H1 (cell line): ENCODE measurements around the gene GLE1. TPM values are rescaled to one million over a fixed set of nuclear protein-coding genes. Genes with fewer than 3 reads are reported as not detected.

ENCODE experiments used
- GABPA ChIP-seq: IDR thresholded peaks from 2 replicates; pipeline ENCODE4 v1.6.1; 2011; ENCODE audit warnings: mild to moderate bottlenecking, low read length, moderate library complexity, borderline replicate concordance; ENCODE audit not compliant: insufficient read depth
- NANOG ChIP-seq: IDR thresholded peaks from 2 replicates; pipeline ENCODE4 v1.6.1; 2011; ENCODE audit warnings: low read length, low read depth, mild to moderate bottlenecking, inconsistent platforms; ENCODE audit not compliant: insufficient read depth, poor library complexity, severe bottlenecking
- SIN3A ChIP-seq, 2 experiments: IDR thresholded peaks in 1 of 2; conservative IDR thresholded peaks in 1 of 2; 2 replicates each; pipeline ENCODE4 v1.6.1; 2011 to 2012; ENCODE audit warnings: low read length in 2 of 2, improper control_type of control experiment in 1 of 2, low read depth in 1 of 2, mild to moderate bottlenecking in 1 of 2
- polyA plus RNA-seq, 7 experiments: library from polyadenylated mRNA; depleted of rRNA in 3 of 7; stranded (reverse) in 5 of 7; unstranded in 2 of 7; fragments of >200 nt in 5 of 7; fragments of 200-250 nt in 2 of 7; gene quantifications; 1 replicate in 5 of 7; 2 replicates in 1 of 7; 4 replicates in 1 of 7; pipeline versions ENCODE4 v1.2.1 to v1.2.3, GENCODE V29; 2011 to 2013; ENCODE audit warnings: missing spikeins in 2 of 7, mixed read lengths in 2 of 7
- total RNA-seq: library from RNA; stranded (reverse); fragmentation: NEBNext Ultra II Directional; extraction: Animal tissue kit (Norgen Biotek cat#: 25700); gene quantifications from 2 replicates; pipeline ENCODE4 v1.2.1, GENCODE V29; 2021

The GLE1 gene
- total and polyA plus RNA-seq, 2 of the 8 experiments (the other 6 are each of a cell fraction or from before 2014, with no cell fraction given), result 9.6 to 14.9 TPM

GRCh38 chr9:128556926-128557634 lies 52.6 kb downstream of the GLE1 start (continued):
- no peak for TF ChIP-seq SIN3A (conservative IDR thresholded peaks at IDR 0.05 in 1 of 2, IDR thresholded peaks at IDR 0.05 in 1 of 2; ENCODE audit: low read depth in 1 of 2, low read length in 2 of 2)
- TF ChIP-seq GABPA, result no peak
- no peak for TF ChIP-seq NANOG
